Liver (tissue), 9 donors: ENCODE data around the gene ATAD5. TPM values are rescaled to one million over a fixed set of nuclear protein-coding genes. Genes with fewer than 3 reads are reported as not detected.

ENCODE experiments used
- DNase-seq: peaks from one replicate; pipeline ENCODE4 v3.0.0-alpha.2; 2017; ENCODE audit warnings: low spot score
- H3K27ac ChIP-seq, 2 donors: one replicate each; pipeline ENCODE4 v1.7.0; 2013; ENCODE audit warnings: inconsistent platforms in 2 of 2, low read length in 2 of 2, control low read depth in 1 of 2, low read depth in 1 of 2, mild to moderate bottlenecking in 1 of 2
- H3K27me3 ChIP-seq, 4 donors: one replicate each; pipeline versions ENCODE4 v1.6.1 to v1.7.0; 2013; ENCODE audit warnings: low read length in 3 of 4, inconsistent platforms in 1 of 4, mild to moderate bottlenecking in 1 of 4, moderate library complexity in 1 of 4; ENCODE audit not compliant: control insufficient read depth in 4 of 4, insufficient read depth in 4 of 4
- H3K36me3 ChIP-seq, 4 donors: one replicate each; pipeline versions ENCODE4 v1.6.1 to v1.7.0; 2013; ENCODE audit warnings: low read length in 3 of 4, mild to moderate bottlenecking in 3 of 4, low read depth in 1 of 4, moderate library complexity in 1 of 4; ENCODE audit not compliant: control insufficient read depth in 4 of 4, insufficient read depth in 3 of 4
- H3K4me1 ChIP-seq, 4 donors: one replicate each; pipeline versions ENCODE4 v1.6.1 to v1.7.0; 2013; ENCODE audit warnings: low read length in 3 of 4, mild to moderate bottlenecking in 3 of 4, moderate library complexity in 1 of 4; ENCODE audit not compliant: control insufficient read depth in 4 of 4, insufficient read depth in 4 of 4
- H3K4me3 ChIP-seq, 3 donors: one replicate each; pipeline versions ENCODE4 v1.6.1 to v1.7.0; 2013; ENCODE audit warnings: low read length in 3 of 3, control low read depth in 1 of 3, low read depth in 1 of 3, mild to moderate bottlenecking in 1 of 3
- H3K9ac ChIP-seq, 2 donors: one replicate each; pipeline ENCODE4 v1.7.0; 2013; ENCODE audit warnings: low read length in 2 of 2, mild to moderate bottlenecking in 2 of 2, moderate library complexity in 2 of 2, control low read depth in 1 of 2, low read depth in 1 of 2
- H3K9me3 ChIP-seq, 4 donors: one replicate each; pipeline versions ENCODE4 v1.6.1 to v1.7.0; 2013; ENCODE audit warnings: low read length in 3 of 4; ENCODE audit not compliant: control insufficient read depth in 4 of 4
- EGR1 ChIP-seq, 2 donors: IDR thresholded peaks; 2 replicates each; pipeline ENCODE4 v1.6.1; 2016 to 2018; ENCODE audit warnings: antibody characterized with exemption in 2 of 2, low read depth in 2 of 2
- FOXA2 ChIP-seq: IDR thresholded peaks from 2 replicates; pipeline ENCODE4 v1.6.1; 2016; ENCODE audit warnings: antibody characterized with exemption
- GABPA ChIP-seq, 2 donors: IDR thresholded peaks in 1 of 2; conservative IDR thresholded peaks in 1 of 2; 2 replicates each; pipeline ENCODE4 v1.6.1; 2016; ENCODE audit warnings: antibody characterized with exemption in 2 of 2, mild to moderate bottlenecking in 1 of 2, moderate library complexity in 1 of 2
- HNF4A ChIP-seq, 2 donors: conservative IDR thresholded peaks; 2 replicates each; pipeline ENCODE4 v1.6.1; 2016; ENCODE audit warnings: antibody characterized with exemption in 2 of 2, mild to moderate bottlenecking in 2 of 2
- MAX ChIP-seq: IDR thresholded peaks from 2 replicates; pipeline ENCODE4 v1.6.1; 2016; ENCODE audit warnings: antibody characterized with exemption
- NR2F2 ChIP-seq: IDR thresholded peaks from 2 replicates; pipeline ENCODE4 v1.6.1; 2016; ENCODE audit warnings: antibody characterized with exemption
- RXRA ChIP-seq, 2 donors: IDR thresholded peaks; 2 replicates each; pipeline ENCODE4 v1.6.1; 2017 to 2018; ENCODE audit warnings: antibody characterized with exemption in 2 of 2, mild to moderate bottlenecking in 1 of 2
- SP1 ChIP-seq: IDR thresholded peaks from 2 replicates; pipeline ENCODE4 v1.6.1; 2018; ENCODE audit warnings: antibody characterized with exemption, mild to moderate bottlenecking
- TAF1 ChIP-seq: conservative IDR thresholded peaks from 2 replicates; pipeline ENCODE4 v1.6.1; 2016; ENCODE audit warnings: antibody characterized with exemption, mild to moderate bottlenecking
- YY1 ChIP-seq: IDR thresholded peaks from 2 replicates; pipeline ENCODE4 v1.6.1; 2016; ENCODE audit warnings: antibody characterized with exemption, mild to moderate bottlenecking
- ZBTB33 ChIP-seq: IDR thresholded peaks from 2 replicates; pipeline ENCODE4 v1.6.1; 2016; ENCODE audit warnings: antibody characterized with exemption
- WGBS: extraction: QIAGEN DNeasy Blood & Tissue Kit; methylation state at CpG from one replicate; pipeline ENCODE4 v1.1.7; 2013; 5-methylcytosine and 5-hydroxymethylcytosine counted together
- polyA plus RNA-seq, 2 donors: library from polyadenylated mRNA; stranded (reverse) in 1 of 2; unstranded in 1 of 2; fragments of 200-250 nt in 1 of 2; fragments of >200 nt in 1 of 2; fragmentation: Nextera tagmentation in 1 of 2; extraction: Ambion mirVana in 1 of 2; gene quantifications; one replicate each; pipeline versions ENCODE4 v1.2.1 to v1.2.3, GENCODE V29; 2013 to 2015
- total RNA-seq, 2 donors: library from RNA; depleted of rRNA; stranded (reverse); fragments of >200 nt; gene quantifications; one replicate each; pipeline ENCODE4 v1.2.3, GENCODE V29; 2014
- TF ChIP-seq, protein P1 (sequence below): fragments of 150-350 bp; IDR thresholded peaks from 2 replicates; pipeline ENCODE4 v1.5.1; 2017; ENCODE audit warnings: improper control_type of control experiment, low read depth, low read length; ENCODE audit not compliant: missing input control
- TF ChIP-seq, protein P2 (sequence below): IDR thresholded peaks from 2 replicates; pipeline ENCODE4 v1.6.1; 2016; ENCODE audit warnings: antibody characterized with exemption, mild to moderate bottlenecking
- TF ChIP-seq, protein P3 (sequence below): IDR thresholded peaks from 2 replicates; pipeline ENCODE4 v1.6.1; 2016; ENCODE audit warnings: antibody characterized with exemption
- donor health status: healthy.
- donor health status: healthy.
- donor health status: healthy.
- donor health status: healthy.
- donor health status: healthy.

Gene ATAD5
- total and polyA plus RNA-seq, 4 donors: 0.15 to 10.6 (median 0.52) TPM

DNA sequence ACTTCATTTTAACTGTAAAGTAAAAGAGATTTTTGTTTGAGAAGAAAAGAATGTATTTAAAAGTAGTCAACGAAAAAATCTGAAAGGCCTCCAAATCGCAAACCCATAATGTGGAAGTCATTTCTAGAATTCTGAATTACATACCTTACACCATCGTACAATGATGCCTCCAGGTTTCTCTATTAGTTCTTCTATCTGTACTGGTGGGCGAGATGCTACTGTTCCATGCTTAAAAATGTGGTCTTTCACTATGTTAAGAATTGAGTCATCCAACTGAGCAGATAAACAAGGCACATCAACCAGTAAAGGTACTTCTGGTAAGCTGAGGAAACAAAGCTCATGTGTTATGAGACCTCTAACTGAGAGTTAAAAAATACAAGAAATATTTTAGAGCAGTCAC is 35.8 kb upstream of the ATAD5 start:
- Histone ChIP-seq H3K4me3 (no peak overlapping the region), H3K4me1 (no peaks in the 10 kb centered on the region), H3K9me3 (no peaks in the 10 kb centered on the region), H3K36me3 (peaks cover 3 to 20% (median 12%) of the 10 kb centered on the region in 4 donors), H3K9ac (no peak overlapping the region), H3K27ac (no peak overlapping the region), H3K27me3 (no peaks in the 10 kb centered on the region)
- no peak for TF ChIP-seq RXRA (IDR thresholded peaks at IDR 0.05)
- TF ChIP-seq SP1: no peak
- TF ChIP-seq HNF4A (conservative IDR thresholded peaks at IDR 0.05): no peak
- no peak for TF ChIP-seq TAF1
- TF ChIP-seq, protein P1, sequence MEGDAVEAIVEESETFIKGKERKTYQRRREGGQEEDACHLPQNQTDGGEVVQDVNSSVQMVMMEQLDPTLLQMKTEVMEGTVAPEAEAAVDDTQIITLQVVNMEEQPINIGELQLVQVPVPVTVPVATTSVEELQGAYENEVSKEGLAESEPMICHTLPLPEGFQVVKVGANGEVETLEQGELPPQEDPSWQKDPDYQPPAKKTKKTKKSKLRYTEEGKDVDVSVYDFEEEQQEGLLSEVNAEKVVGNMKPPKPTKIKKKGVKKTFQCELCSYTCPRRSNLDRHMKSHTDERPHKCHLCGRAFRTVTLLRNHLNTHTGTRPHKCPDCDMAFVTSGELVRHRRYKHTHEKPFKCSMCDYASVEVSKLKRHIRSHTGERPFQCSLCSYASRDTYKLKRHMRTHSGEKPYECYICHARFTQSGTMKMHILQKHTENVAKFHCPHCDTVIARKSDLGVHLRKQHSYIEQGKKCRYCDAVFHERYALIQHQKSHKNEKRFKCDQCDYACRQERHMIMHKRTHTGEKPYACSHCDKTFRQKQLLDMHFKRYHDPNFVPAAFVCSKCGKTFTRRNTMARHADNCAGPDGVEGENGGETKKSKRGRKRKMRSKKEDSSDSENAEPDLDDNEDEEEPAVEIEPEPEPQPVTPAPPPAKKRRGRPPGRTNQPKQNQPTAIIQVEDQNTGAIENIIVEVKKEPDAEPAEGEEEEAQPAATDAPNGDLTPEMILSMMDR: no peak
- TF ChIP-seq FOXA2: no peak
- no peak for TF ChIP-seq GABPA (IDR thresholded peaks at IDR 0.05 in 1 of 2, conservative IDR thresholded peaks at IDR 0.05 in 1 of 2)
- 95% methylated on average over 4 of the region's 4 CpGs for WGBS
- no peak for DNase-seq

DNA sequence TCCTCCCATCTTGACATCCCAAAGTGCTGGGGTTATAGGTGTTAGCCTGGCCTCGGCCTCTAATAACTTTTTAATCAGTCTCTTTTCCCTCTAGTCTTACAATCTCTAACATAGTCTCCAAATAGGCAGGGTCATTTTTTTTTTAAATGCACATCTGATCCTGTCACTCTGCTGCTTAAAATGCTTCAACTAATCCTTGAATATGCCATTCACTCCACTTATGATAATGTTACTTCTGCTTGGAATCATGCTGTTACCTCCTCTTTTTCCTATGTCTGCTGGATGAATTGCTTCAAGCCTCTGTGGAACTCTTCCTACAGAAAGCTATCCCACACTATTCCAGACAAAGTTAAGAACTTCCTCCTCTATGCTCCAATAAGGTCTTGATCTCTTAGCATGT is 30.1 kb upstream of the ATAD5 start:
- TF ChIP-seq GABPA (IDR thresholded peaks at IDR 0.05 in 1 of 2, conservative IDR thresholded peaks at IDR 0.05 in 1 of 2) (no peak), ZBTB33 (no peak), SP1 (no peak), YY1 (no peak), RXRA (IDR thresholded peaks at IDR 0.05) (no peak)
- TF ChIP-seq, protein P1: no peak
- no peaks in the 10 kb centered on the region for H3K9me3 ChIP-seq
- 100% methylated on average over 1 of the region's 1 CpG for WGBS
- H3K36me3 ChIP-seq: peaks cover 4 to 18% (median 9%) of the 10 kb centered on the region in 4 donors
- no peaks in the 10 kb centered on the region for H3K27me3 ChIP-seq
- no peak for DNase-seq
- no peaks in the 10 kb centered on the region for H3K4me1 ChIP-seq
- no peak overlapping the region for H3K4me3 ChIP-seq
- no peak overlapping the region for H3K9ac ChIP-seq
- H3K27ac ChIP-seq: no peak overlapping the region

DNA sequence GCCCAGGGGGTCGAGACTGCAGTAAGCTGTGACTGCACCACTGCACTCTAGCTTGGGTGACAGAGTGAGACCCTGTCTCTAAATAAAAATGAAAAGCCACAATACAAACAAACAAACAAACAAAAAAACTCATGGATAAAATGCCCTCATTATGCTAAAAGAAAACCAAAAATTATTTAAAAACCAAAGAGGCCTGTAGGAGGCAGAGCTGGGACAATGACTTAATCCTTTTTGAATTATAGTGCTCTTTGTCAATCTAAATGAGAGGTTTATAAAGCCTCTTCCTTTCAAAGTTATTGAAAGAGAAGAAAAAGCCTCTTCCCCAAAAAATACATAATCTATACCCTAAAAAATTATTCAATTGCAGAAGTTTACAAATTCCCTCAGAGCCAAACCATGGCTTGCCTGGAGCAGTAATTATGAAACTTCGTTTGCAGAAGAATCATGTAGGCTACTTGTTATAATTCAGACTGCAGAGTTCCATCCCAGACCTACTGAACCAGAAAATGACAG is 25.8 kb upstream of the ATAD5 start:
- no peak for DNase-seq
- Histone ChIP-seq H3K4me3 (no peak overlapping the region), H3K4me1 (no peaks in the 10 kb centered on the region), H3K36me3 (peaks cover 1 to 10% (median 6%) of the 10 kb centered on the region in 4 donors), H3K9me3 (no peaks in the 10 kb centered on the region), H3K27me3 (no peaks in the 10 kb centered on the region), H3K27ac (no peak overlapping the region), H3K9ac (no peak overlapping the region)
- 88% methylated on average over 2 of the region's 2 CpGs for WGBS
- TF ChIP-seq NR2F2 (no peak), MAX (no peak), FOXA2 (no peak), SP1 (no peak), EGR1 (IDR thresholded peaks at IDR 0.05; ENCODE audit: low read depth in 2 of 2) (no peak), ZBTB33 (no peak), GABPA (IDR thresholded peaks at IDR 0.05 in 1 of 2, conservative IDR thresholded peaks at IDR 0.05 in 1 of 2) (no peak), TAF1 (no peak), HNF4A (conservative IDR thresholded peaks at IDR 0.05) (no peak)
- TF ChIP-seq, protein P2, sequence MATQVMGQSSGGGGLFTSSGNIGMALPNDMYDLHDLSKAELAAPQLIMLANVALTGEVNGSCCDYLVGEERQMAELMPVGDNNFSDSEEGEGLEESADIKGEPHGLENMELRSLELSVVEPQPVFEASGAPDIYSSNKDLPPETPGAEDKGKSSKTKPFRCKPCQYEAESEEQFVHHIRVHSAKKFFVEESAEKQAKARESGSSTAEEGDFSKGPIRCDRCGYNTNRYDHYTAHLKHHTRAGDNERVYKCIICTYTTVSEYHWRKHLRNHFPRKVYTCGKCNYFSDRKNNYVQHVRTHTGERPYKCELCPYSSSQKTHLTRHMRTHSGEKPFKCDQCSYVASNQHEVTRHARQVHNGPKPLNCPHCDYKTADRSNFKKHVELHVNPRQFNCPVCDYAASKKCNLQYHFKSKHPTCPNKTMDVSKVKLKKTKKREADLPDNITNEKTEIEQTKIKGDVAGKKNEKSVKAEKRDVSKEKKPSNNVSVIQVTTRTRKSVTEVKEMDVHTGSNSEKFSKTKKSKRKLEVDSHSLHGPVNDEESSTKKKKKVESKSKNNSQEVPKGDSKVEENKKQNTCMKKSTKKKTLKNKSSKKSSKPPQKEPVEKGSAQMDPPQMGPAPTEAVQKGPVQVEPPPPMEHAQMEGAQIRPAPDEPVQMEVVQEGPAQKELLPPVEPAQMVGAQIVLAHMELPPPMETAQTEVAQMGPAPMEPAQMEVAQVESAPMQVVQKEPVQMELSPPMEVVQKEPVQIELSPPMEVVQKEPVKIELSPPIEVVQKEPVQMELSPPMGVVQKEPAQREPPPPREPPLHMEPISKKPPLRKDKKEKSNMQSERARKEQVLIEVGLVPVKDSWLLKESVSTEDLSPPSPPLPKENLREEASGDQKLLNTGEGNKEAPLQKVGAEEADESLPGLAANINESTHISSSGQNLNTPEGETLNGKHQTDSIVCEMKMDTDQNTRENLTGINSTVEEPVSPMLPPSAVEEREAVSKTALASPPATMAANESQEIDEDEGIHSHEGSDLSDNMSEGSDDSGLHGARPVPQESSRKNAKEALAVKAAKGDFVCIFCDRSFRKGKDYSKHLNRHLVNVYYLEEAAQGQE: no peak
- TF ChIP-seq, protein P3, sequence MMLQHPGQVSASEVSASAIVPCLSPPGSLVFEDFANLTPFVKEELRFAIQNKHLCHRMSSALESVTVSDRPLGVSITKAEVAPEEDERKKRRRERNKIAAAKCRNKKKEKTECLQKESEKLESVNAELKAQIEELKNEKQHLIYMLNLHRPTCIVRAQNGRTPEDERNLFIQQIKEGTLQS: no peak
